AG04450 (cell line): ENCODE measurements around the gene HOXA3. TPM values are rescaled to one million over a fixed set of nuclear protein-coding genes. Genes with fewer than 3 reads are reported as not detected.
A peak's percentile ranks its signal among the peaks of the same experiment; 100 is the strongest.

Experiments
- CTCF ChIA-PET: fragments of 300-600, 350-600 bp; formaldehyde crosslinking; extraction: SDS; loops from one replicate; lab custom pipeline; 2022; ENCODE audit warnings: antibody characterized with exemption, inconsistent platforms; lab: Charles Lee
- POLR2A ChIA-PET: fragments of 350-600 bp; formaldehyde crosslinking; extraction: SDS; loops from one replicate; lab custom pipeline; 2021; ENCODE audit warnings: antibody characterized with exemption, inconsistent platforms; lab: Yijun Ruan, JAX
- DNase-seq: peaks from one replicate; pipeline ENCODE4 v3.0.0-alpha.2; 2011; ENCODE audit warnings: low read depth, low spot score
- H3K27ac ChIP-seq: one replicate; pipeline ENCODE4 v1.5.1; 2012; ENCODE audit warnings: low read depth, low read length, control low read depth
- H3K27me3 ChIP-seq: one replicate; pipeline ENCODE4 v1.6.0; 2012; ENCODE audit warnings: low read length; ENCODE audit not compliant: control insufficient read depth, insufficient read depth
- H3K4me3 ChIP-seq: 2 replicates; pipeline ENCODE4 v1.5.1; 2011; ENCODE audit warnings: mild to moderate bottlenecking, low read depth, low read length, control low read depth
- H3K9me3 ChIP-seq: 2 replicates; pipeline ENCODE4 v1.5.1; 2012; ENCODE audit warnings: low read length; ENCODE audit not compliant: control insufficient read depth, insufficient read depth
- polyA plus RNA-seq: library from polyadenylated mRNA; depleted of rRNA; stranded (reverse); fragments of >200 nt; gene quantifications from 2 replicates; pipeline ENCODE4 v1.2.3, GENCODE V29; 2011
- TF ChIP-seq, protein P1 (sequence below): IDR thresholded peaks from 2 replicates; pipeline ENCODE4 v1.5.1; 2011; ENCODE audit warnings: low read depth, low read length, control low read depth, inconsistent platforms

HOXA3 gene
- polyA plus RNA-seq, 1 experiment = 1.6 TPM

DNA sequence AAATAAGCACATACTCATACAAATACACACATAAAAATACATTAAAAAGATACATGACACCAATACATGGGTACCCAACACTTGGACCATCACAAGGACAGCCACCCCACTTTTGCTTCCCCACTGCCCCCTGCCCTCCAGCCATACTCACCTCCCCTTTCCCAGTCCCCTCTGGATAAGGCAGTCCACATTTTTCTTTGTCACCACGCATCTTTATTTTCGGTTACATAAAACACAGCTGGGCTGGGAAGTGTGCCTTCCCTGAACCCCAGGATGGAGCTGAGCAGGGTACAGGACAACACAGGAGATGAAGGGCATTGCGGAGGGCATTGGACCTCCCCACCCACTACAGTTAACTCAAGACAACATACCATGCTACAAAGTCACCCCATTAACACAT lies 1.1 kb upstream of the HOXA3 start:
- CTCF ChIA-PET = interaction anchor here (0.6 to 2.7 kb wide), 4 partner anchors 10 to 1623 kb away, joined by 3 to 12 read pairs (median 5); partner anchors contain the start of gene HOXA5
- Histone ChIP-seq H3K27me3 (peaks cover 6% of the 10 kb centered on the region), H3K4me3 (no peak overlapping the region), H3K27ac (no peak overlapping the region), H3K9me3 (peaks cover 11% of the 10 kb centered on the region; the same call in 1 of the 2 replicates)
- POLR2A ChIA-PET = no interaction called here
- TF ChIP-seq, protein P1, sequence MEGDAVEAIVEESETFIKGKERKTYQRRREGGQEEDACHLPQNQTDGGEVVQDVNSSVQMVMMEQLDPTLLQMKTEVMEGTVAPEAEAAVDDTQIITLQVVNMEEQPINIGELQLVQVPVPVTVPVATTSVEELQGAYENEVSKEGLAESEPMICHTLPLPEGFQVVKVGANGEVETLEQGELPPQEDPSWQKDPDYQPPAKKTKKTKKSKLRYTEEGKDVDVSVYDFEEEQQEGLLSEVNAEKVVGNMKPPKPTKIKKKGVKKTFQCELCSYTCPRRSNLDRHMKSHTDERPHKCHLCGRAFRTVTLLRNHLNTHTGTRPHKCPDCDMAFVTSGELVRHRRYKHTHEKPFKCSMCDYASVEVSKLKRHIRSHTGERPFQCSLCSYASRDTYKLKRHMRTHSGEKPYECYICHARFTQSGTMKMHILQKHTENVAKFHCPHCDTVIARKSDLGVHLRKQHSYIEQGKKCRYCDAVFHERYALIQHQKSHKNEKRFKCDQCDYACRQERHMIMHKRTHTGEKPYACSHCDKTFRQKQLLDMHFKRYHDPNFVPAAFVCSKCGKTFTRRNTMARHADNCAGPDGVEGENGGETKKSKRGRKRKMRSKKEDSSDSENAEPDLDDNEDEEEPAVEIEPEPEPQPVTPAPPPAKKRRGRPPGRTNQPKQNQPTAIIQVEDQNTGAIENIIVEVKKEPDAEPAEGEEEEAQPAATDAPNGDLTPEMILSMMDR = no peak
- DNase-seq = no peak

DNA sequence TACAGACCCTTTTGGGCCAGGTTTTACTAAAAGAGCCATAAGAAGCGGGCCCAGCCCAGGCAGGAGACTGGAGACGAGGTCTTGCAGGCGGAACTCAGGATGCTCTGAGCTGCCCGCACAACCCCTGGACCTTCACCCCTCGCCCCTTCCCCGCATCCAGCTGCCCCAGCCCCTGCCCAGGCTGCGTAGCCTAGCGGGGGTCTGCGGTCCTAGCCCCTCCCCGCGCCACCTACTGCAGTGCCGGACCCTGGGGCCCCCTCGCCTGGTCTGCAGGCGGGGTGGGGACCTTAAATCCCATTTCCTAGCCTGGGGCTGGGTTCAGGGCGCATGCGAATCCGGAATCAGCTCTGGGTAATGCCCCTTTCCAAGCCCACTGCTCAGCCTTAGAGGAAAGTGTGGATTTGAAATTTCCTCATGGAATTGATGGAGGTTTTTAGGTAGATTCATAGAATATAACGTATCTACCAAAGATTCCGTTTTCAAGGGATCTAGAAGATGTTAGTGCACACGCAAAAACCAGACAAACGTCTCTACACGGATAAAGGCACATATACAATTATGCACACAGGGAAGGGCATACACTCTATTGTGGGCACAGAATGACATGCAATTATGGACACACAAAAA lies 546 bp upstream of the HOXA3 start:
- Histone ChIP-seq H3K27me3 (peaks cover 6% of the 10 kb centered on the region), H3K9me3 (peaks cover 6% of the 10 kb centered on the region; the same call in 1 of the 2 replicates), H3K27ac (peak overlapping the region; percentile 69), H3K4me3 (peak overlapping the region; percentile 73)
- POLR2A ChIA-PET = interaction anchor here (0.7 to 1.2 kb wide), 6 partner anchors 9 to 1296 kb away, joined by 3 to 10 read pairs (median 5); partner anchors contain the start of genes HOXA1 and HOXA5
- TF ChIP-seq, protein P1 = no peak
- DNase-seq = no peak
- CTCF ChIA-PET = interaction anchor here (0.7 to 2.7 kb wide), 6 partner anchors 8 to 783 kb away, joined by 3 to 12 read pairs (median 4); partner anchors contain the start of gene HOXA5

DNA sequence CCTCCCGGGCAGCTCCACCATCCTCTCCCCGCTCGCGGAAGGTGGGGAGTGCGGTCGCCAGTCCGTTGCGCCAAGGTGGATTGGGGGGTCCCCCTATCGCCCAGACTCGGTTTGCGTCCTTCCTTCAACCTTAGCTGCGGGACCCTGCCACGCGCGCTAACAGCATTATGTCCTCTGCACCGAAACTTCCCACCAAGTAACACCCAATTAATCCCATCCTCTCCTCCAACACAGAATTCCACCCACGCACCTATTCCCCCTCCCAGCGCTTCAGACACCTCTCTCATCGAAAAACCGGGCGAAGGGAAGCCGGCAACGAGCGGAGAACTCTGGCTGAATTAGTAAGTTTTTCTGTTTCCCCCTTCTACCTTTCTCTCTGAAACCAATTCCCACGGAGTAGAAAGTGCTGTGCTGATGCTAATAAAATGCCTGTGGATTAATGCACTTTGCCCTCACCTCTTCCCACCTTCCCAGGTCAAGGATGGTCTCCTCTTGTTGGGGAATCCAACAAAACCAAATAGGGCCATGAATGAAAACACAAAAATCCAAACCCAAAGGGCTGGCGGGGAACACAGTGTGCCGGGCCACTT lies 947 bp downstream of the HOXA3 start:
- CTCF ChIA-PET = interaction anchor here (0.8 to 5.6 kb wide), 13 partner anchors 10 to 953 kb away, joined by 3 to 24 read pairs (median 4); no protein-coding TSS in a partner anchor
- Histone ChIP-seq H3K4me3 (peak overlapping the region; percentile 73), H3K9me3 (peaks cover 2% of the 10 kb centered on the region; the same call in 1 of the 2 replicates), H3K27ac (peak overlapping the region; percentile 69), H3K27me3 (peaks cover 6% of the 10 kb centered on the region)
- DNase-seq = no peak
- TF ChIP-seq, protein P1 = no peak
- POLR2A ChIA-PET = interaction anchor here (0.6 to 2.1 kb wide), 6 partner anchors 31 to 951 kb away, joined by 3 to 5 read pairs (median 3); partner anchors contain the start of genes CBX3 and HNRNPA2B1

DNA sequence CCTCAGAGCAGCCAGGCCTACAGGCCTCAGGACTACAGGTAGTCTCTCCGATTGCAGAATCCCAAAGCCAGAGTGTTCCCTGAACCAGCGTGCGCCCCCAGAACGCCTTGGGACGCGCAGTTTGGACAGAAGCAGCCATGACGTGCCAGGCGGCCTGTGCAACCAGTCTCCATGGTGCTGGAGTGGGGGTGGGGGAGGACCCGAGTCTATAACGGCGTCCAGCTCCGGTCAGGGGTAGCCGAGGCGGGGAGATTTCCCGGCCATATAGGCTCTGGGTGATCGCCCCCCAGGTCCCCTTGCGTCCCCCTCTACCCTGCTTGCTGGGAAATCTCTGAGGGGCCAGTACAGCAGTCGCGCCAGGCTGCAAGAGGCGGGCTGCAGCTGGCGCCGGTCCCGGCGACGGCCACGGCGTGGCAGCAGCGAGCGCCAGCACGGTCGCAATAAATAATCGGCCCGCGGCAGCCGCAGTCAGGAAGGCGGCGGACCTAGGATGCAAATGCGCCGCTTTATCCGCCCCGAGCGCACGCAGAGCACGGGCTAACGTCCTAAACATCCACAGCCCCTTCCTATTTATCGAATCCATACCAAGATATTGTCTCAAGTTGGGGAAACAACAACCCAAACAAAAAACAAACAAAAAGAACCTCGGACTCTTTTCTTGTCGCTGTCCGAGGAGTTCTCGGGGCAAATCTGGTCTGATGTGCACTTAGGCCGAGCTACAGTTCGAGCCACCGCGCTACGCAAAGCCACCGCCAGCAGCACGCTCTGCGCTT lies 1.6 kb downstream of the HOXA3 start:
- ChIA-PET CTCF (interaction anchor here (0.5 to 5.6 kb wide), 20 partner anchors 8 to 1289 kb away, joined by 3 to 24 read pairs (median 4); no protein-coding TSS in a partner anchor), POLR2A (interaction anchor here (0.6 to 2.1 kb wide), 8 partner anchors 10 to 951 kb away, joined by 3 to 5 read pairs (median 3); partner anchors contain the start of genes CBX3 and HNRNPA2B1)
- TF ChIP-seq, protein P1 = peak; percentile 79
- H3K4me3 ChIP-seq = peak overlapping the region; percentile 73
- no peak for DNase-seq
- peak overlapping the region; percentile 69 for H3K27ac ChIP-seq
- H3K27me3 ChIP-seq = peaks cover 3% of the 10 kb centered on the region
- H3K9me3 ChIP-seq = peaks cover 2% of the 10 kb centered on the region; the same call in 1 of the 2 replicates
